HepG2 (cell line): ENCODE results near the gene PERCC1. TPM values are rescaled to one million over a fixed set of nuclear protein-coding genes. Genes with fewer than 3 reads are reported as not detected.

Experiments used
- FOXP1 ChIP-seq, 2 experiments: fragments of 450-650 bp in 1 of 2; IDR thresholded peaks; 2 replicates each; pipeline ENCODE4 v1.6.1; 2017 to 2018; ENCODE audit warnings: antibody characterized with exemption in 1 of 2
- GPN1 ChIP-seq: sonication (generic); formaldehyde crosslinking; IDR thresholded peaks from 2 replicates; pipeline ENCODE4 v1.5.1; 2020; ENCODE audit warnings: missing genetic modification reagents, borderline replicate concordance
- NR2F2 ChIP-seq: IDR thresholded peaks from 2 replicates; pipeline ENCODE4 v1.6.1; 2012; ENCODE audit warnings: low read depth, inconsistent platforms, borderline replicate concordance
- POGK ChIP-seq: sonication (generic); formaldehyde crosslinking; conservative IDR thresholded peaks from 2 replicates; pipeline ENCODE4 v1.8.0; 2022; ENCODE audit warnings: mild to moderate bottlenecking, moderate library complexity, missing genetic modification reagents
- REPIN1 ChIP-seq: sonication (generic); formaldehyde crosslinking; IDR thresholded peaks from 2 replicates; pipeline ENCODE4 v1.8.0; 2022; ENCODE audit warnings: missing genetic modification reagents, low read depth, mild to moderate bottlenecking, borderline replicate concordance
- RFXAP ChIP-seq: sonication (generic); formaldehyde crosslinking; IDR thresholded peaks from 2 replicates; pipeline ENCODE4 v1.4.0; 2020; ENCODE audit warnings: missing genetic modification reagents, borderline replicate concordance
- RXRB ChIP-seq: IDR thresholded peaks from 2 replicates; pipeline ENCODE4 v1.6.1; 2016; ENCODE audit warnings: borderline replicate concordance, missing genetic modification reagents, missing compliant biosample characterization
- SMAD1 ChIP-seq: sonication (generic); formaldehyde crosslinking; IDR thresholded peaks from 2 replicates; pipeline ENCODE4 v1.4.0; 2020; ENCODE audit warnings: missing genetic modification reagents, low read depth, mild to moderate bottlenecking, borderline replicate concordance
- SMARCE1 ChIP-seq: fragments of 450-650 bp; IDR thresholded peaks from 2 replicates; pipeline ENCODE4 v1.6.1; 2017; ENCODE audit warnings: borderline replicate concordance
- SOX13 ChIP-seq, 3 experiments: fragments of 450-650 bp in 1 of 3; sonication (generic) in 1 of 3; formaldehyde crosslinking in 1 of 3; IDR thresholded peaks in 2 of 3; conservative IDR thresholded peaks in 1 of 3; 2 replicates each; pipeline versions ENCODE4 v1.5.0 to v1.6.1; 2016 to 2020; ENCODE audit warnings: antibody characterized with exemption in 1 of 3, mild to moderate bottlenecking in 1 of 3, missing compliant biosample characterization in 1 of 3, missing genetic modification reagents in 1 of 3, moderate library complexity in 1 of 3
- SRF ChIP-seq: IDR thresholded peaks from 2 replicates; pipeline ENCODE4 v1.6.1; 2011; ENCODE audit warnings: mild to moderate bottlenecking, low read depth, low read length, moderate library complexity
- ZIK1 ChIP-seq: sonication (generic); formaldehyde crosslinking; IDR thresholded peaks from 2 replicates; pipeline ENCODE4 v1.5.0; 2020; ENCODE audit warnings: mild to moderate bottlenecking, low read depth, missing genetic modification reagents, borderline replicate concordance
- ZNF264 ChIP-seq: sonication (generic); formaldehyde crosslinking; IDR thresholded peaks from 2 replicates; pipeline ENCODE4 v1.4.0; 2020; ENCODE audit warnings: missing genetic modification reagents
- ZNF557 ChIP-seq: sonication (generic); formaldehyde crosslinking; IDR thresholded peaks from 2 replicates; pipeline ENCODE4 v1.4.0; 2020; ENCODE audit warnings: missing genetic modification reagents
- ZXDC ChIP-seq: sonication (generic); formaldehyde crosslinking; IDR thresholded peaks from 2 replicates; pipeline ENCODE4 v1.5.0; 2020; ENCODE audit warnings: mild to moderate bottlenecking, missing genetic modification reagents
- polyA plus RNA-seq, 8 experiments: library from polyadenylated mRNA; depleted of rRNA in 3 of 8; stranded (reverse) in 7 of 8; unstranded in 1 of 8; fragments of >200 nt; fragmentation: Illumina TruSeq in 4 of 8; extraction: Trizol in 4 of 8; gene quantifications; 2 replicates each; pipeline versions ENCODE4 v1.2.1 to v1.2.3, GENCODE V29; 2011 to 2016; ENCODE audit warnings: low read depth in 4 of 8, missing spikeins in 1 of 8, mixed read lengths in 1 of 8; ENCODE audit not compliant: insufficient read depth in 1 of 8
- total RNA-seq, 5 experiments: library from RNA; depleted of rRNA; stranded (reverse); fragments of >200 nt; fragmentation: Illumina TruSeq; extraction: Trizol; gene quantifications; 2 replicates each; pipeline ENCODE4 v1.2.3, GENCODE V29; 2016; ENCODE audit warnings: low read depth in 1 of 5
- TF ChIP-seq, protein P1 (sequence below): sonication (generic); formaldehyde crosslinking; IDR thresholded peaks from 2 replicates; pipeline ENCODE4 v1.5.1; 2020; ENCODE audit warnings: mild to moderate bottlenecking, missing genetic modification reagents
- TF ChIP-seq, protein P2 (sequence below): IDR thresholded peaks from 2 replicates; pipeline ENCODE4 v1.6.1; 2016; ENCODE audit warnings: mild to moderate bottlenecking
- TF ChIP-seq, protein P3 (sequence below): IDR thresholded peaks from 2 replicates; pipeline ENCODE4 v1.6.1; 2016; ENCODE audit warnings: low read depth, borderline replicate concordance

Gene PERCC1
- total and polyA plus RNA-seq, 2 of the 13 experiments (the other 11 are each of a cell fraction or from before 2014, with no cell fraction given), result 0.15 TPM; not detected in 1

GRCh38 chr16:1474796-1475551 lies 44.1 kb downstream of the PERCC1 start, which contains the start of gene CLCN7 (continued):
- TF ChIP-seq POGK (CRISPR knock-in tag) (peak; percentile 87), SOX13 (IDR thresholded peaks at IDR 0.05) (no peak), SOX13 (CRISPR knock-in tag; conservative IDR thresholded peaks at IDR 0.05 in 1 of 2, IDR thresholded peaks at IDR 0.05 in 1 of 2) (peak in 1 of 2 experiments; percentile 62; a peak in 1 of 4 replicates), REPIN1 (CRISPR knock-in tag) (peak; percentile 48; the same call in 1 of the 2 replicates), SRF (no peak), NR2F2 (peak; percentile 34; the same call in 1 of the 2 replicates), SMARCE1 (no peak), GPN1 (no peak; the same call in 1 of the 2 replicates), FOXP1 (IDR thresholded peaks at IDR 0.05) (no peak), FOXP1 (CRISPR knock-in tag; IDR thresholded peaks at IDR 0.05) (0 out of 2 replicates have a peak, but pooled peaks have one; percentile 5), ZIK1 (CRISPR knock-in tag) (peak; percentile 93; the same call in 1 of the 2 replicates), SMAD1 (CRISPR knock-in tag) (peak; percentile 57; the same call in 1 of the 2 replicates), ZXDC (CRISPR knock-in tag) (peak; percentile 76; the same call in 1 of the 2 replicates), RFXAP (CRISPR knock-in tag) (peak; percentile 85), RXRB (peak; percentile 61; the same call in 1 of the 2 replicates), ZNF557 (CRISPR knock-in tag) (no peak), ZNF264 (no peak)
- TF ChIP-seq, protein P1, sequence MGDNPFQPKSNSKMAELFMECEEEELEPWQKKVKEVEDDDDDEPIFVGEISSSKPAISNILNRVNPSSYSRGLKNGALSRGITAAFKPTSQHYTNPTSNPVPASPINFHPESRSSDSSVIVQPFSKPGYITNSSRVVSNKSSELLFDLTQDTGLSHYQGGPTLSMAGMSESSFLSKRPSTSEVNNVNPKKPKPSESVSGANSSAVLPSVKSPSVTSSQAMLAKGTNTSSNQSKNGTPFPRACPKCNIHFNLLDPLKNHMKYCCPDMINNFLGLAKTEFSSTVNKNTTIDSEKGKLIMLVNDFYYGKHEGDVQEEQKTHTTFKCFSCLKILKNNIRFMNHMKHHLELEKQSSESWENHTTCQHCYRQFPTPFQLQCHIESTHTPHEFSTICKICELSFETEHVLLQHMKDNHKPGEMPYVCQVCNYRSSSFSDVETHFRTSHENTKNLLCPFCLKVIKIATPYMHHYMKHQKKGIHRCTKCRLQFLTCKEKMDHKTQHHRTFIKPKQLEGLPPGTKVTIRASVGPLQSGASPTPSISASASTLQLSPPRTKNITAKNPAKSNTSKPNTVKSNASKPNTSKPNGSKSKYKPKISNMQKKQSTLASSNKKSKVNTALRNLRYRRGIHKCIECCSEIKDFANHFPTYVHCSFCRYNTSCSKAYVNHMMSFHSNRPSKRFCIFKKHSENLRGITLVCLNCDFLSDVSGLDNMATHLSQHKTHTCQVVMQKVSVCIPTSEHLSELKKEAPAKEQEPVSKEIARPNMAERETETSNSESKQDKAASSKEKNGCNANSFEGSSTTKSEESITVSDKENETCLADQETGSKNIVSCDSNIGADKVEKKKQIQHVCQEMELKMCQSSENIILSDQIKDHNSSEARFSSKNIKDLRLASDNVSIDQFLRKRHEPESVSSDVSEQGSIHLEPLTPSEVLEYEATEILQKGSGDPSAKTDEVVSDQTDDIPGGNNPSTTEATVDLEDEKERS (CRISPR knock-in tag), result no peak
- TF ChIP-seq, protein P2, sequence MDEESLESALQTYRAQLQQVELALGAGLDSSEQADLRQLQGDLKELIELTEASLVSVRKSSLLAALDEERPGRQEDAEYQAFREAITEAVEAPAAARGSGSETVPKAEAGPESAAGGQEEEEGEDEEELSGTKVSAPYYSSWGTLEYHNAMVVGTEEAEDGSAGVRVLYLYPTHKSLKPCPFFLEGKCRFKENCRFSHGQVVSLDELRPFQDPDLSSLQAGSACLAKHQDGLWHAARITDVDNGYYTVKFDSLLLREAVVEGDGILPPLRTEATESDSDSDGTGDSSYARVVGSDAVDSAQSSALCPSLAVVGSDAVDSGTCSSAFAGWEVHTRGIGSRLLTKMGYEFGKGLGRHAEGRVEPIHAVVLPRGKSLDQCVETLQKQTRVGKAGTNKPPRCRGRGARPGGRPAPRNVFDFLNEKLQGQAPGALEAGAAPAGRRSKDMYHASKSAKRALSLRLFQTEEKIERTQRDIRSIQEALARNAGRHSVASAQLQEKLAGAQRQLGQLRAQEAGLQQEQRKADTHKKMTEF (CRISPR knock-in tag), result peak; percentile 87
- TF ChIP-seq, protein P3, sequence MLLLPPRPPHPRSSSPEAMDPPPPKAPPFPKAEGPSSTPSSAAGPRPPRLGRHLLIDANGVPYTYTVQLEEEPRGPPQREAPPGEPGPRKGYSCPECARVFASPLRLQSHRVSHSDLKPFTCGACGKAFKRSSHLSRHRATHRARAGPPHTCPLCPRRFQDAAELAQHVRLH (CRISPR knock-in tag), result peak; percentile 96
